Keratinocyte (primary cell): ENCODE data around the gene MORN5. TPM values are rescaled to one million over a fixed set of nuclear protein-coding genes. Genes with fewer than 3 reads are reported as not detected.

Experiments used
- DNase-seq: peaks from one replicate; pipeline ENCODE4 v3.0.0-alpha.2; 2011; ENCODE audit warnings: low read depth, missing footprints, low spot score
- FAIRE-seq: peaks from 2 replicates; lab custom pipeline; 2011; peaks lifted over from hg19 to GRCh38; lab: Jason Lieb, UNC
- H2AFZ ChIP-seq: 2 replicates; pipeline ENCODE4 v1.6.0; 2012; ENCODE audit warnings: low read length, control low read depth, inconsistent platforms; ENCODE audit not compliant: control insufficient read depth
- H3K27ac ChIP-seq: 2 replicates; pipeline ENCODE4 v1.5.1; 2011; ENCODE audit warnings: low read length; ENCODE audit not compliant: control insufficient read depth, insufficient read depth
- H3K27me3 ChIP-seq: 3 replicates; pipeline ENCODE4 v1.6.0; 2011; ENCODE audit warnings: low read length; ENCODE audit not compliant: control insufficient read depth, insufficient read depth; ENCODE audit errors: extremely low read depth
- H3K36me3 ChIP-seq, 2 experiments: 2 replicates in 1 of 2; 3 replicates in 1 of 2; pipeline ENCODE4 v1.5.1; 2011; ENCODE audit warnings: low read length in 2 of 2, mild to moderate bottlenecking in 1 of 2; ENCODE audit not compliant: control insufficient read depth in 2 of 2, insufficient read depth in 2 of 2; ENCODE audit errors: extremely low read depth in 1 of 2
- H3K4me1 ChIP-seq: 3 replicates; pipeline ENCODE4 v1.5.1; 2011; ENCODE audit warnings: low read length; ENCODE audit not compliant: control insufficient read depth, insufficient read depth; ENCODE audit errors: extremely low read depth
- H3K4me2 ChIP-seq: 3 replicates; pipeline ENCODE4 v1.6.0; 2011; ENCODE audit warnings: low read depth, low read length; ENCODE audit not compliant: control insufficient read depth, insufficient read depth; ENCODE audit errors: extremely low read depth
- H3K4me3 ChIP-seq, 3 experiments: fragments of 200-600 bp in 1 of 3; sonication (generic) in 1 of 3; 2 replicates in 2 of 3; 3 replicates in 1 of 3; pipeline ENCODE4 v1.5.1; 2011 to 2016; ENCODE audit warnings: low read length in 3 of 3, mild to moderate bottlenecking in 3 of 3, control low read depth in 2 of 3, inconsistent platforms in 1 of 3, low read depth in 1 of 3, mixed read lengths in 1 of 3, mixed run types in 1 of 3, moderate library complexity in 1 of 3; ENCODE audit not compliant: control insufficient read depth in 2 of 3, insufficient read depth in 2 of 3; ENCODE audit errors: extremely low read depth in 1 of 3
- H3K79me2 ChIP-seq: 2 replicates; pipeline ENCODE4 v1.6.0; 2012; ENCODE audit warnings: low read length; ENCODE audit not compliant: control insufficient read depth, insufficient read depth
- H3K9ac ChIP-seq: 3 replicates; pipeline ENCODE4 v1.6.0; 2011; ENCODE audit warnings: low read length; ENCODE audit not compliant: control insufficient read depth, insufficient read depth; ENCODE audit errors: extremely low read depth
- H3K9me1 ChIP-seq: 3 replicates; pipeline ENCODE4 v1.6.0; 2011; ENCODE audit warnings: low read length; ENCODE audit not compliant: control insufficient read depth, insufficient read depth; ENCODE audit errors: extremely low read depth
- H3K9me3 ChIP-seq: 2 replicates; pipeline ENCODE4 v1.5.1; 2012; ENCODE audit warnings: low read depth, low read length; ENCODE audit not compliant: control insufficient read depth
- H4K20me1 ChIP-seq: 3 replicates; pipeline ENCODE4 v1.6.0; 2011; ENCODE audit warnings: low read length; ENCODE audit not compliant: control insufficient read depth, insufficient read depth; ENCODE audit errors: extremely low read depth
- CTCF ChIP-seq, 3 experiments: IDR thresholded peaks in 1 of 3; conservative IDR thresholded peaks in 1 of 3; optimal IDR thresholded peaks in 1 of 3; 2 replicates in 2 of 3; 3 replicates in 1 of 3; pipeline versions ENCODE3 to v1.5.1; 2011; ENCODE audit warnings: low read length in 3 of 3, mild to moderate bottlenecking in 3 of 3, moderate library complexity in 2 of 3, control low read depth in 1 of 3, inconsistent platforms in 1 of 3; ENCODE audit not compliant: insufficient read depth in 2 of 3; ENCODE audit errors: extremely low read depth in 1 of 3
- EZH2 ChIP-seq: IDR thresholded peaks from one replicate; pipeline ENCODE4 v1.6.1; 2012; ENCODE audit warnings: inconsistent platforms, mild to moderate bottlenecking, low read length, moderate library complexity
- dilution Hi-C: fragments of 300-500 bp; cut with MboI; formaldehyde crosslinking; loops from one replicate; pipeline ENCODE4 v1.7.0; 2020; ENCODE audit warnings: low sequenced_read_pairs; ENCODE audit not compliant: extremely low pct_ligation_motif_present
- polyA plus RNA-seq, 5 experiments: library from polyadenylated mRNA; depleted of rRNA in 3 of 5; stranded (reverse) in 3 of 5; stranded (forward) in 1 of 5; unstranded in 1 of 5; fragments of >200 nt; gene quantifications; 1 replicate in 1 of 5; 2 replicates in 3 of 5; 3 replicates in 1 of 5; pipeline versions ENCODE4 v1.2.1 to v1.2.3, GENCODE V29; 2011 to 2012; ENCODE audit warnings: missing spikeins in 2 of 5, low read depth in 1 of 5, low replicate concordance in 1 of 5

Gene MORN5
- polyA plus RNA-seq, 1 donor (not counting 4 experiments of a cell fraction or from before 2014, with no cell fraction given), result not detected

GRCh38 chr9:122213102-122213588, 53.4 kb downstream of the MORN5 start:
- Histone ChIP-seq H3K4me3 (peak overlapping the region; percentile 28 to 44 (median 34)), H3K9me1 (no peaks in the 10 kb centered on the region), H3K4me2 (peak overlapping the region; percentile 59), H3K79me2 (no peaks in the 10 kb centered on the region), H3K27ac (no peak overlapping the region), H3K9me3 (no peaks in the 10 kb centered on the region), H2AFZ (no peak overlapping the region), H3K9ac (no peak overlapping the region), H3K36me3 (no peaks in the 10 kb centered on the region), H3K27me3 (peaks cover 67% of the 10 kb centered on the region), H4K20me1 (no peaks in the 10 kb centered on the region), H3K4me1 (peaks cover 4% of the 10 kb centered on the region)
- TF ChIP-seq CTCF (optimal IDR thresholded peaks at IDR 0.05 in 1 of 3, IDR thresholded peaks at IDR 0.05 in 1 of 3, conservative IDR thresholded peaks at IDR 0.05 in 1 of 3; ENCODE audit: extremely low read depth in 1 of 3, insufficient read depth in 2 of 3, low read length in 3 of 3) (no peak), EZH2 (peak; percentile 10)
- no peak for FAIRE-seq
- DNase-seq, result no peak
- dilution Hi-C loops, result no loop called here

GRCh38 chr9:122213589-122214413, 54.1 kb downstream of the MORN5 start:
- FAIRE-seq (no peak), DNase-seq (peak; percentile 36)
- Histone ChIP-seq H3K4me2 (peak overlapping the region; percentile 59), H4K20me1 (peaks cover 3% of the 10 kb centered on the region), H3K9me3 (no peaks in the 10 kb centered on the region), H2AFZ (peak overlapping the region; percentile 58), H3K36me3 (no peaks in the 10 kb centered on the region), H3K4me3 (peak overlapping the region; percentile 28 to 44 (median 34)), H3K27ac (no peak overlapping the region), H3K9me1 (no peaks in the 10 kb centered on the region), H3K79me2 (no peaks in the 10 kb centered on the region), H3K27me3 (peaks cover 74% of the 10 kb centered on the region), H3K9ac (no peak overlapping the region), H3K4me1 (peaks cover 4% of the 10 kb centered on the region)
- TF ChIP-seq EZH2, result no peak
- TF ChIP-seq CTCF (optimal IDR thresholded peaks at IDR 0.05 in 1 of 3, IDR thresholded peaks at IDR 0.05 in 1 of 3, conservative IDR thresholded peaks at IDR 0.05 in 1 of 3; ENCODE audit: extremely low read depth in 1 of 3, insufficient read depth in 2 of 3, low read length in 3 of 3), result no peak
- dilution Hi-C loops, result no loop called here
